ENCODE results near the gene DCLK1. TPM values are rescaled to one million over a fixed set of nuclear protein-coding genes. Genes with fewer than 3 reads are reported as not detected.
A peak's percentile ranks its signal among the peaks of the same experiment; 100 is the strongest.

Gene DCLK1
- total RNA-seq, 4 donors from 2014 or later: 3.8 to 10.0 (median 8.2) TPM

- no peak overlapping the region for H3K27ac ChIP-seq
- ATAC-seq (no peak), DNase-seq (no peak)
- intact Hi-C loops (cut with DNase I; ENCODE audit: low total_unique reads): no loop called here
- H3K27me3 ChIP-seq: no peaks in the 10 kb centered on the region
- H3K36me3 ChIP-seq: no peaks in the 10 kb centered on the region
- peaks cover 0 to 6% of the 10 kb centered on the region in 2 donors for H3K4me1 ChIP-seq
- TF ChIP-seq CTCF (IDR thresholded peaks at IDR 0.05 in 4 of 5, conservative IDR thresholded peaks at IDR 0.05 in 1 of 5): no peak
- TF ChIP-seq POLR2A (IDR thresholded peaks at IDR 0.05): no peak
- H3K4me3 ChIP-seq: no peak overlapping the region
- in situ Hi-C loops (cut with MboI; ENCODE audit: low sequenced_read_pairs in 4 of 4): no loop called here
- no peaks in the 10 kb centered on the region for H3K9me3 ChIP-seq
Measured at GRCh38 chr13:36157480-36157879, 26.3 kb upstream of the DCLK1 start.

GRCh38 chr13:36154567-36155291 is 23.5 kb upstream of the DCLK1 start:
- H3K4me1 ChIP-seq: peaks cover 0 to 6% of the 10 kb centered on the region in 2 donors
- DNase-seq (peak in 1 of 2 donors; percentile 14), ATAC-seq (no peak)
- H3K36me3 ChIP-seq: no peaks in the 10 kb centered on the region
- in situ Hi-C loops (cut with MboI; ENCODE audit: low sequenced_read_pairs in 4 of 4) (no loop called here), intact Hi-C loops (cut with DNase I; ENCODE audit: low total_unique reads) (no loop called here)
- H3K9me3 ChIP-seq: no peaks in the 10 kb centered on the region
- peak overlapping the region in 3 of 4 donors; percentile 23 to 41 (median 28) for H3K4me3 ChIP-seq
- no peaks in the 10 kb centered on the region for H3K27me3 ChIP-seq
- no peak overlapping the region for H3K27ac ChIP-seq
- no peak for TF ChIP-seq POLR2A (IDR thresholded peaks at IDR 0.05)
- no peak for TF ChIP-seq CTCF (IDR thresholded peaks at IDR 0.05 in 4 of 5, conservative IDR thresholded peaks at IDR 0.05 in 1 of 5)

GRCh38 chr13:36151591-36151990 is 20.4 kb upstream of the DCLK1 start:
- ATAC-seq: no peak

GRCh38 chr13:36148446-36148845 is 17.3 kb upstream of the DCLK1 start:
- intact Hi-C loops (cut with DNase I; ENCODE audit: low total_unique reads): no loop called here
- no peak for ATAC-seq
- TF ChIP-seq POLR2A (IDR thresholded peaks at IDR 0.05) (no peak), CTCF (IDR thresholded peaks at IDR 0.05 in 4 of 5, conservative IDR thresholded peaks at IDR 0.05 in 1 of 5) (no peak)

More at GRCh38 chr13:36151591-36151990, 20.4 kb upstream of the DCLK1 start:
- Histone ChIP-seq H3K36me3 (no peaks in the 10 kb centered on the region), H3K4me1 (peaks cover 0 to 10% of the 10 kb centered on the region in 2 donors), H3K9me3 (no peaks in the 10 kb centered on the region), H3K27me3 (no peaks in the 10 kb centered on the region), H3K27ac (no peak overlapping the region), H3K4me3 (no peak overlapping the region)
- TF ChIP-seq CTCF (IDR thresholded peaks at IDR 0.05 in 4 of 5, conservative IDR thresholded peaks at IDR 0.05 in 1 of 5): no peak
- no peak for TF ChIP-seq POLR2A (IDR thresholded peaks at IDR 0.05)
- in situ Hi-C loops (cut with MboI; ENCODE audit: low sequenced_read_pairs in 4 of 4): no loop called here
- no peak for DNase-seq
- intact Hi-C loops (cut with DNase I; ENCODE audit: low total_unique reads): no loop called here

More at GRCh38 chr13:36148446-36148845, 17.3 kb upstream of the DCLK1 start:
- H3K4me3 ChIP-seq: no peak overlapping the region
- no peaks in the 10 kb centered on the region for H3K36me3 ChIP-seq
- no peak overlapping the region for H3K27ac ChIP-seq
- no peak for DNase-seq
- H3K9me3 ChIP-seq: peaks cover 0 to 4% (median 0%) of the 10 kb centered on the region in 3 donors
- no peaks in the 10 kb centered on the region for H3K27me3 ChIP-seq
- peaks cover 0 to 4% of the 10 kb centered on the region in 2 donors for H3K4me1 ChIP-seq
- in situ Hi-C loops (cut with MboI; ENCODE audit: low sequenced_read_pairs in 4 of 4): no loop called here

Data from gastrocnemius medialis (tissue), 4 donors.